GM19043 (cell line): Measurements from ENCODE around the gene ALPK1.
"Not testable (repeated sequence)": the region's sequence is repeated elsewhere in the genome, so short reads cannot be mapped to it uniquely, and the experiment has no call there.

Experiments used
- ATAC-seq: cut with Tn5 transposase; IDR thresholded peaks from one replicate; pipeline ENCODE4 v1.9.1; 2021; ENCODE audit warnings: low read depth; ENCODE audit not compliant: unreplicated experiment

Gene ALPK1

GRCh38 chr4:112282860-112283667 lies 14.1 kb upstream of the ALPK1 start:
- ATAC-seq: no peak

- ATAC-seq: no peak
Measured at GRCh38 chr4:112284166-112284565, 13.0 kb upstream of the ALPK1 start.

DNA sequence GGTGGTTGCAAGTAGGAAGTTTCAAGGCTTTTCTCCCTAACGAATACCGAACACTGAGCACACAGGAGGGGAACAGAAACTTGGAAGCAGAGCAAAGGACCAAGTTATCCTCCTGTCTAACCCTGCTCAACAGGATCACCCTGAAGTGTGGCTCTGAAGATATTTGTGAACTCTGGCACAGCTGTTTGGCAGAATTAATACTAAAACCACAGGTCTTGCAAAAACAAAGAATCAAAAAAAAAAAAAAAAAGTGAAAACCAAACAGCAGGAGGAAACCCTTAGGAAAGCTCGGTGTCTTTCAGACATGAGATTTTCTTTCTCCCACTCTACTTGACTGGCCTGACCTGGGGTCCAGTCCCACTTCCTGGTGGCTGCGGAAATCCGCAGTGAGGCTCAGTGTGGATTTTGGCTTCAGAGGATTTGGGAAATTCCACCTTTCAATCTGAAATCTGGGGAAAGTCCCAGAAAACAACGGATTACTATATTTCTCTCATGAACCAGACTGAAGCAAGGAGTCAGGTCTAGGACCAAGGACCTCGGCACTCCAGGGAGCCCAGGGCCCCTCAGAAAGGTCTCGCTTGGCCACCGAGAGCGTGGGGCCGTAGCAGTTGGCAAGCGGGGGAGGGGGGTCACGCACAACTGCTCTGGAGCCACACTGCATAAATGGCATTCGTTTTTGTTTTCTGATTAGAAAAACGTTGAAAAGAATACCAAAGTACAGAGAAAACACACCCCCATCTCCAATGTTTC lies 12.3 kb upstream of the ALPK1 start:
- no peak for ATAC-seq

DNA sequence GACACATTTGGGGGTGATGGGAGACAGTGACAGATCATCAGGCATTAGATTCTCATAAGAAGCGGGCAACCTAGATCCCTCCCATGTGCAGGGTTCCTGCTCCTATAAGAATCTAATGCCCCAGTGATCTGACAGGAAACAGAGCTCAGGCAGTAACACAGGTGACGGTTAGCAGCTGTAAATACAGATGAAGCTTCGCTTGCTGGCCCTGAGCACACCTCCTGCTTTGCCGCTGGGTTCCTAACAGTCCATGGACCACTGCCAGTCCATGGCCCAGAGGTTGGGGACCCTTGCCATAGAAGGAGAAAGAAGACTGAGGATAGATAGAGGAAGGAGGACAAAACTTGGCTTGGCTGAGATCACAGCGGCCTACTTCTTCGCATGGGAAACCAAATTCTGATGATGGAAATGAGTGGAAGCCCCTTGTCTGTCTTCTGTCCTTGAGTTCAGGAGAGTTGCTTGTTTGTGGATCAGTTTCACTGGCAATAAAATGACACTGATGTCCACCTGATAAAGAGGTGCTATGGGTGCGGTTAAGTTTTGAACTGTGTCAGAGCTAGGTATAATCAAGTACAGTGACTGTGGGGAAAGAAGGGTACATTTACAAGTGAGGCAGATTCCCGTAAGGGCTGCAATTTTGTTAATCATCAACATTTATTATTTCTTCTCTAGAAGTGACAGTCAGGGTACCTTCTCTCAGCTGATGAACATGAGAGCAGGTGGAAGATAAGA lies 9.7 kb upstream of the ALPK1 start:
- peak; percentile 25 for ATAC-seq

- ATAC-seq: peak; percentile 21
Measured at GRCh38 chr4:112288455-112288854, 8.7 kb upstream of the ALPK1 start.

- no peak for ATAC-seq
Measured at GRCh38 chr4:112289407-112290253, 7.5 kb upstream of the ALPK1 start.

DNA sequence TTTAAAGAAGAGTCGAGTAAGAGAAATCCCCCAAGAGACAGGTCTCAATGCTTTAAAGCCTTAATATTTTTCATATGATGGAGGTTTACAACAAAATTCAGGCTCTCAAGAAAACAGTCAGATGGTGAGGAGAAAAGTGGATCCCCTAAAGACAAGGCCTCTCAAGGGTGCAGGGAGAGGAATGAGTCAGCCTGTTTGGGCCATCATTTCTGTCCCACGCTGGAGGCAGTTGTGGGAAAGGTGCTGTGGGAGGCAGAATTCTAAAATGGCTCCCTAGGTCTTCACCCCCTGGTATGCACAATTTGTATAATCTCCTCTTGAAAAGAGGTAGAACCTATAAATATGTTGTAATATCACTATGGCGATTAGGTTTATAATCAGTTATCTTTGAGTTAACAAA lies 6.8 kb upstream of the ALPK1 start:
- ATAC-seq: no peak

GRCh38 chr4:112299721-112300120 lies 2.6 kb downstream of the ALPK1 start:
- no peak for ATAC-seq

DNA sequence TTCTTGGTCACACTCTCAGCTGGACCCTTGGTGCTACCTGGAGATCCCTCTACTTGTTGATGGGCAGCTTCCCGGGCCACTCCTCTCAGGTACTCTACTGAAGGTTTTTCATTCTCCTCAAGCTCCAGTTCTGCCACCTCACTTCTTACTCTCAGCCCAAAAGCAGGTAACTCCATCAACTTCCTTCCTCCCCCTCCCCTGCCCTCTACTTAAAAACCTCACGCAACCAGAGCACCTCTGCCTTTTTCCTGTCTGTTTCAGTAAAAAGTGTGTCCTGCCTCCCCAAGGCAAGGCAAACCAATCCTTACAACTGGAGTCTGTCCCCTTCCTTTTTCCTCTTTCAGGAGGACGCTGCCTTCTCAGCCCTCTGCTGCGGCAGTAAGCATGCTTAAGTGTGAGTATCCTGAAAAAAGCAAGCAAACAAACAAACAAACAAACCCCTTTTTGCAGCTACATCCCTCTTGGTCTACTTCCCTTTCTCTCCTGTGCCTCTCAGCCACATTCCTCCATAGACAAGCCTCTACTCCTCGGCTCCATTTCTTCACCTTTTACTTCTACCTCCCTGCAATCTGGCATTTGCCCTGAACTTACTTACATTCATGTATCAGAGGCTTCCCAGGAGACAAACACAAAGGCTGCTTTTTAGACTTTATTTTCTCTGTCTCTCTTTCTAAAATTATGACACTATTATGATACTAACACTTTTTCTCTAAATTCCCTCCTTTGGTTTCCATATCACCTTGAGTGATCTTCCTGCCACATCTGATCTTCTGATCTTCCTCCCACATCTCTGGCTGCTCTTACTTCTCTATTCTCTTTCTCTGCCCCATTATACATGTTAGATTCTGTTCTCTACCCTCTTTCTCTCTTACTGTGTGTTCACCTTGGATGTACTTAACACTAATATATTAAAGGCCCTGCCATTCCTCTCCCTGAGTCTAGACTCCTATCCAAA lies 5.4 kb downstream of the ALPK1 start:
- no peak for ATAC-seq

DNA sequence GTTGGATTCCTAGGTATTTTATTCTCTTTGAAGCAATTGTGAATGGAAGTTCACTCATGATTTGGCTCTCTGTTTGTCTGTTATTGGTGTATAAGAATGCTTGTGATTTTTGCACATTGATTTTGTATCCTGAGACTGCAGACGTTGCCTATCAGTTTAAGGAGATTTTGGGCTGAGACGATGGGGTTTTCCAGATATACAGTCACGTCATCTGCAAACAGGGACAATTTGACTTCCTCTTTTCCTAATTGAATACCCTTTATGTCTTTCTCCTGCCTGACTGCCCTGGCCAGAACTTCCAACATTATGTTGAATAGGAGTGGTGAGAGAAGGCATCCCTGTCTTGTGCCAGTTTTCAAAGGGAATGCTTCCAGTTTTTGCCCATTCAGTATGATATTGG lies 8.3 kb downstream of the ALPK1 start:
- ATAC-seq: not testable (repeated sequence)

- not testable (repeated sequence) for ATAC-seq
Measured at GRCh38 chr4:112309263-112309791, 12.2 kb downstream of the ALPK1 start.

GRCh38 chr4:112311516-112311915 lies 14.3 kb downstream of the ALPK1 start:
- no peak for ATAC-seq

- ATAC-seq: peak; percentile 97
Measured at GRCh38 chr4:112312610-112313239, 15.6 kb downstream of the ALPK1 start.

GRCh38 chr4:112315446-112315845 lies 18.3 kb downstream of the ALPK1 start:
- ATAC-seq: no peak

DNA sequence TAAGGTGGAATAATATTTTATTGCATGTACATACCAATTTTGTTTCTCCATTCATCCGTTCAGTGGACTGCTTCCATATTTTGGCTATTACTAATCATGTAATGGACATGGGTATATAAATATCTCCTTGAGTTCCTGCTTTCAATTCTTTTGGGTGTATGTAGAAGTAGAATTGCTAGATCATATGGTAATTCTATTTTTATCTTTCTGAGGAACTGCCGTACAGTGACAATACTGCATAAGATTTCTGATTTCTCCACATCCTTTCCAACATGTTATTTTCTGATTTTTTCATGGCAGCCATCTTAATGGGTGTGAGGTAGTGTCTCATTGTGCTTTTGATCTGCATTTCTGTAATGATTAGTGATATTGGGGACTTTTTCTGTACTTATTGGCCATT lies 19.2 kb downstream of the ALPK1 start:
- no peak for ATAC-seq

- ATAC-seq: peak; percentile 96
Measured at GRCh38 chr4:112318239-112319142, 21.3 kb downstream of the ALPK1 start.
